Measurements from ENCODE around the gene DUOXA2.

DNA sequence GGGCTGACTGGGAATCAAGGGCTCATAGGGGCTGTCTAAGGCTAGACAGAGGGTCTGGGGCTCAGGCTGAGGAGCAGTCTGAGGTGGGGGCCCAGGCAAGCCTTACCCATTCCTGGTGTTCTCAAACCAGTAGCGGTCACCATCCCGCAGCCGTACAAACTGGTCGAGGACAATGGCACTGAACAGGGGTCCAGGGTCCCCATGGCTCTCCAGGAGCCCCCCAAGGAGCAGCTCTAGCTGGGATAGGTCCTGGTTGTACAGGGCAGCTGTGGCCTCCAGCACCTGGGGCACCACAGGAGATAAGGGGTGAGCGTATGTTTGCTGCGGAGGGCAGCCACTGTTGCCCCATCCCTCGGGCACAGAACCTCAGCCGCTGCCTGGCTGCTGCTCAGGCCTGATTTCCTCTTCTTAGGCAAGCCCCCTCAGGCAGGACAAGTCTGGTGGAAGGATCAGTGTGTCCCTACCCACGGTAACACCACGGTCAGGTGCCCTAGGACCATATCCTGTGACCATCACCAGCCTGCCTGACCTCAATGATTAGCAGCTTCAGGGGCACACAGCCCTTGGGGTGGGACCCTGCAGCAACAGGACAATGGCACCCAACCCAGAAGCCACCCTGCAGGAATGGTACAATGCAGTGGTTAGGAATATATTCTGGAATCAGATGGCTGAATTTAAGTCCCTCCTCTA, 6.0 kb upstream of the DUOXA2 start:
- TF ChIP-seq, protein P1, sequence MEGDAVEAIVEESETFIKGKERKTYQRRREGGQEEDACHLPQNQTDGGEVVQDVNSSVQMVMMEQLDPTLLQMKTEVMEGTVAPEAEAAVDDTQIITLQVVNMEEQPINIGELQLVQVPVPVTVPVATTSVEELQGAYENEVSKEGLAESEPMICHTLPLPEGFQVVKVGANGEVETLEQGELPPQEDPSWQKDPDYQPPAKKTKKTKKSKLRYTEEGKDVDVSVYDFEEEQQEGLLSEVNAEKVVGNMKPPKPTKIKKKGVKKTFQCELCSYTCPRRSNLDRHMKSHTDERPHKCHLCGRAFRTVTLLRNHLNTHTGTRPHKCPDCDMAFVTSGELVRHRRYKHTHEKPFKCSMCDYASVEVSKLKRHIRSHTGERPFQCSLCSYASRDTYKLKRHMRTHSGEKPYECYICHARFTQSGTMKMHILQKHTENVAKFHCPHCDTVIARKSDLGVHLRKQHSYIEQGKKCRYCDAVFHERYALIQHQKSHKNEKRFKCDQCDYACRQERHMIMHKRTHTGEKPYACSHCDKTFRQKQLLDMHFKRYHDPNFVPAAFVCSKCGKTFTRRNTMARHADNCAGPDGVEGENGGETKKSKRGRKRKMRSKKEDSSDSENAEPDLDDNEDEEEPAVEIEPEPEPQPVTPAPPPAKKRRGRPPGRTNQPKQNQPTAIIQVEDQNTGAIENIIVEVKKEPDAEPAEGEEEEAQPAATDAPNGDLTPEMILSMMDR (IDR thresholded peaks at IDR 0.05) = no peak
- TF ChIP-seq ETV6 (CRISPR knock-in tag; IDR thresholded peaks at IDR 0.05) (no peak), JUN (CRISPR knock-in tag; IDR thresholded peaks at IDR 0.05) (no peak), TP53 (CRISPR knock-in tag; IDR thresholded peaks at IDR 0.05) (no peak), CBFB (CRISPR knock-in tag; IDR thresholded peaks at IDR 0.05; ENCODE audit: low read depth) (no peak), SOX15 (CRISPR knock-in tag; IDR thresholded peaks at IDR 0.05) (no peak), SMAD3 (CRISPR knock-in tag; IDR thresholded peaks at IDR 0.05; ENCODE audit: borderline replicate concordance) (no peak), NFYB (CRISPR knock-in tag; conservative IDR thresholded peaks at IDR 0.05; ENCODE audit: low read depth) (no peak), NR3C1 (CRISPR knock-in tag; conservative IDR thresholded peaks at IDR 0.05; ENCODE audit: low read depth) (no peak)
- TF ChIP-seq, protein P2, sequence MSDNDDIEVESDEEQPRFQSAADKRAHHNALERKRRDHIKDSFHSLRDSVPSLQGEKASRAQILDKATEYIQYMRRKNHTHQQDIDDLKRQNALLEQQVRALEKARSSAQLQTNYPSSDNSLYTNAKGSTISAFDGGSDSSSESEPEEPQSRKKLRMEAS (CRISPR knock-in tag; IDR thresholded peaks at IDR 0.05) = no peak
- TF ChIP-seq, protein P3, sequence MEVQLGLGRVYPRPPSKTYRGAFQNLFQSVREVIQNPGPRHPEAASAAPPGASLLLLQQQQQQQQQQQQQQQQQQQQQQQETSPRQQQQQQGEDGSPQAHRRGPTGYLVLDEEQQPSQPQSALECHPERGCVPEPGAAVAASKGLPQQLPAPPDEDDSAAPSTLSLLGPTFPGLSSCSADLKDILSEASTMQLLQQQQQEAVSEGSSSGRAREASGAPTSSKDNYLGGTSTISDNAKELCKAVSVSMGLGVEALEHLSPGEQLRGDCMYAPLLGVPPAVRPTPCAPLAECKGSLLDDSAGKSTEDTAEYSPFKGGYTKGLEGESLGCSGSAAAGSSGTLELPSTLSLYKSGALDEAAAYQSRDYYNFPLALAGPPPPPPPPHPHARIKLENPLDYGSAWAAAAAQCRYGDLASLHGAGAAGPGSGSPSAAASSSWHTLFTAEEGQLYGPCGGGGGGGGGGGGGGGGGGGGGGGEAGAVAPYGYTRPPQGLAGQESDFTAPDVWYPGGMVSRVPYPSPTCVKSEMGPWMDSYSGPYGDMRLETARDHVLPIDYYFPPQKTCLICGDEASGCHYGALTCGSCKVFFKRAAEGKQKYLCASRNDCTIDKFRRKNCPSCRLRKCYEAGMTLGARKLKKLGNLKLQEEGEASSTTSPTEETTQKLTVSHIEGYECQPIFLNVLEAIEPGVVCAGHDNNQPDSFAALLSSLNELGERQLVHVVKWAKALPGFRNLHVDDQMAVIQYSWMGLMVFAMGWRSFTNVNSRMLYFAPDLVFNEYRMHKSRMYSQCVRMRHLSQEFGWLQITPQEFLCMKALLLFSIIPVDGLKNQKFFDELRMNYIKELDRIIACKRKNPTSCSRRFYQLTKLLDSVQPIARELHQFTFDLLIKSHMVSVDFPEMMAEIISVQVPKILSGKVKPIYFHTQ (CRISPR knock-in tag; IDR thresholded peaks at IDR 0.05) = no peak
- TF ChIP-seq, protein P4, sequence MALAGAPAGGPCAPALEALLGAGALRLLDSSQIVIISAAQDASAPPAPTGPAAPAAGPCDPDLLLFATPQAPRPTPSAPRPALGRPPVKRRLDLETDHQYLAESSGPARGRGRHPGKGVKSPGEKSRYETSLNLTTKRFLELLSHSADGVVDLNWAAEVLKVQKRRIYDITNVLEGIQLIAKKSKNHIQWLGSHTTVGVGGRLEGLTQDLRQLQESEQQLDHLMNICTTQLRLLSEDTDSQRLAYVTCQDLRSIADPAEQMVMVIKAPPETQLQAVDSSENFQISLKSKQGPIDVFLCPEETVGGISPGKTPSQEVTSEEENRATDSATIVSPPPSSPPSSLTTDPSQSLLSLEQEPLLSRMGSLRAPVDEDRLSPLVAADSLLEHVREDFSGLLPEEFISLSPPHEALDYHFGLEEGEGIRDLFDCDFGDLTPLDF (CRISPR knock-in tag; IDR thresholded peaks at IDR 0.05) = no peak
- TF ChIP-seq, protein P5, sequence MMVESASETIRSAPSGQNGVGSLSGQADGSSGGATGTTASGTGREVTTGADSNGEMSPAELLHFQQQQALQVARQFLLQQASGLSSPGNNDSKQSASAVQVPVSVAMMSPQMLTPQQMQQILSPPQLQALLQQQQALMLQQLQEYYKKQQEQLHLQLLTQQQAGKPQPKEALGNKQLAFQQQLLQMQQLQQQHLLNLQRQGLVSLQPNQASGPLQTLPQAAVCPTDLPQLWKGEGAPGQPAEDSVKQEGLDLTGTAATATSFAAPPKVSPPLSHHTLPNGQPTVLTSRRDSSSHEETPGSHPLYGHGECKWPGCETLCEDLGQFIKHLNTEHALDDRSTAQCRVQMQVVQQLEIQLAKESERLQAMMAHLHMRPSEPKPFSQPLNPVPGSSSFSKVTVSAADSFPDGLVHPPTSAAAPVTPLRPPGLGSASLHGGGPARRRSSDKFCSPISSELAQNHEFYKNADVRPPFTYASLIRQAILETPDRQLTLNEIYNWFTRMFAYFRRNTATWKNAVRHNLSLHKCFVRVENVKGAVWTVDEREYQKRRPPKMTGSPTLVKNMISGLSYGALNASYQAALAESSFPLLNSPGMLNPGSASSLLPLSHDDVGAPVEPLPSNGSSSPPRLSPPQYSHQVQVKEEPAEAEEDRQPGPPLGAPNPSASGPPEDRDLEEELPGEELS (CRISPR knock-in tag; IDR thresholded peaks at IDR 0.05) = no peak
